OCI-LY3 (cell line): ENCODE data around the gene ATG2A.

Experiments used
- CTCF ChIP-seq: fragments of 200-600, 300-600 bp; sonication (generic); IDR thresholded peaks from 2 replicates; pipeline ENCODE4 v1.5.1; 2014; ENCODE audit warnings: antibody characterized with exemption, low read length, low read depth
- EZH2phosphoT487 ChIP-seq: fragments of 200-600 bp; shearing (Covaris generic); IDR thresholded peaks from 2 replicates; pipeline ENCODE4 v1.6.1; 2018; ENCODE audit warnings: antibody characterized with exemption, mixed run types, low read depth

GRCh38 chr11:64876229-64876750 lies 40.7 kb downstream of the ATG2A start:
- TF ChIP-seq CTCF (no peak), EZH2phosphoT487 (no peak)
